HG02678 (cell line): ENCODE results near the gene VWA8.

Experiments used
- ATAC-seq: cut with Tn5 transposase; IDR thresholded peaks from one replicate; pipeline ENCODE4 v1.9.1; 2021; ENCODE audit warnings: mild to moderate bottlenecking, moderate library complexity; ENCODE audit not compliant: unreplicated experiment

The VWA8 gene

GRCh38 chr13:41697578-41697977 is 263.3 kb downstream of the VWA8 start:
- ATAC-seq = no peak

GRCh38 chr13:41696163-41697003 is 264.5 kb downstream of the VWA8 start:
- no peak for ATAC-seq

- no peak for ATAC-seq
Observed at GRCh38 chr13:41694545-41695301, 266.2 kb downstream of the VWA8 start.

GRCh38 chr13:41693434-41693833 is 267.5 kb downstream of the VWA8 start:
- ATAC-seq = no peak

GRCh38 chr13:41691274-41691673 is 269.6 kb downstream of the VWA8 start:
- ATAC-seq = no peak

GRCh38 chr13:41682766-41683165 is 278.1 kb downstream of the VWA8 start:
- no peak for ATAC-seq

GRCh38 chr13:41682001-41682400 is 278.9 kb downstream of the VWA8 start:
- no peak for ATAC-seq

GRCh38 chr13:41681587-41681986 is 279.3 kb downstream of the VWA8 start:
- no peak for ATAC-seq

- no peak for ATAC-seq
Observed at GRCh38 chr13:41680900-41681299, 280.0 kb downstream of the VWA8 start.

GRCh38 chr13:41678848-41679247 is 282.1 kb downstream of the VWA8 start:
- ATAC-seq = no peak

GRCh38 chr13:41678249-41678648 is 282.7 kb downstream of the VWA8 start:
- no peak for ATAC-seq

- no peak for ATAC-seq
Observed at GRCh38 chr13:41675306-41675705, 285.6 kb downstream of the VWA8 start.

- no peak for ATAC-seq
Observed at GRCh38 chr13:41674246-41674645, 286.7 kb downstream of the VWA8 start.

- no peak for ATAC-seq
Observed at GRCh38 chr13:41673640-41674039, 287.3 kb downstream of the VWA8 start.

- ATAC-seq = no peak
Observed at GRCh38 chr13:41670873-41671443, 290.0 kb downstream of the VWA8 start.

- peak; percentile 76 for ATAC-seq
Observed at GRCh38 chr13:41668130-41668757, 292.7 kb downstream of the VWA8 start.

- no peak for ATAC-seq
Observed at GRCh38 chr13:41666644-41667043, 294.3 kb downstream of the VWA8 start.

- no peak for ATAC-seq
Observed at GRCh38 chr13:41660411-41660810, 300.5 kb downstream of the VWA8 start.

- ATAC-seq = no peak
Observed at GRCh38 chr13:41658057-41658661, 302.8 kb downstream of the VWA8 start.

- ATAC-seq = no peak
Observed at GRCh38 chr13:41655997-41656396, 304.9 kb downstream of the VWA8 start.

- no peak for ATAC-seq
Observed at GRCh38 chr13:41654796-41655195, 306.1 kb downstream of the VWA8 start.
